ENCODE results near the gene FABP1.

- TF ChIP-seq CTCF (IDR thresholded peaks at IDR 0.05) = no peak
- TF ChIP-seq POLR2A (IDR thresholded peaks at IDR 0.05) = no peak
- TF ChIP-seq EP300 (IDR thresholded peaks at IDR 0.05) = no peak
Observed at GRCh38 chr2:88092773-88093172, 35.1 kb downstream of the FABP1 start.
